GM19438 (cell line): Measurements from ENCODE around the gene MAP2K3.
"Not testable (repeated sequence)": the region's sequence is repeated elsewhere in the genome, so short reads cannot be mapped to it uniquely, and the experiment has no call there.

Experiments
- ATAC-seq: cut with Tn5 transposase; IDR thresholded peaks from one replicate; pipeline ENCODE4 v1.9.1; 2021; ENCODE audit warnings: low read depth; ENCODE audit not compliant: unreplicated experiment

The MAP2K3 gene

DNA sequence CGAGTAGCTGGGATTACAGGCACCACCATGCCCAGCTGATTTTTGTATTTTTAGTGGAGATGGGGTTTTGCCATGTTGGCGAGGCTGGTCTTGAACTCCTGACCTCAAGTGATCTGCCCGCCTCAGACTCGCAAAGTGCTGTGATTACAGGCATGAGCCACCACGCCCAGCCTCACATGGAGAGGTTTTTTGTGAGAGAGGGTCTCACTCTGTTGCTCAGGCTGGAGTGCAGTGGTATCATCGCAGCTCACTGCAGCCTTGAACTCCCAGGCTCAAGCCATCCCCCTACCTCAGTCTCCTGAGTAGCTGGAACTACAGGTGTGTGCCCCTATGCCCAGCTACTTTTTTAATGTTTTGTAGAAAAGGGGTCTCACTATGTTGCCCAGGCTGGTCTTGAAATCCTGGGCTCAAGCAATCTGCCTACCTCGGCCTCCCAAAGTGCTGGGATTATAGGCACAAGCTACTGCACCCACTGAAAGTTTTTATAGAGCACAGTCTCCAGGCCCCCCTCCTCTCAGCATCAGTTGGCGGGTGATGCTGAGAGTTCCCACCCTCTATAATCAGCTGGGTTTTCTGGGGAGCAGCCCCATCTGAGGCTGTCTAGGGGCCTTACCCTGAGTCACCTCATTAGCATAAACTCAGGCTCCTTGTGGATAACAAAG, 22.2 kb downstream of the MAP2K3 start:
- ATAC-seq: not testable (repeated sequence)

GRCh38 chr17:21307273-21307625, 22.7 kb downstream of the MAP2K3 start:
- not testable (repeated sequence) for ATAC-seq

- not testable (repeated sequence) for ATAC-seq
Observed at GRCh38 chr17:21308931-21309381, 24.4 kb downstream of the MAP2K3 start.

GRCh38 chr17:21310061-21310765, 25.7 kb downstream of the MAP2K3 start:
- ATAC-seq: not testable (repeated sequence)

GRCh38 chr17:21310766-21311602, 26.5 kb downstream of the MAP2K3 start:
- not testable (repeated sequence) for ATAC-seq

DNA sequence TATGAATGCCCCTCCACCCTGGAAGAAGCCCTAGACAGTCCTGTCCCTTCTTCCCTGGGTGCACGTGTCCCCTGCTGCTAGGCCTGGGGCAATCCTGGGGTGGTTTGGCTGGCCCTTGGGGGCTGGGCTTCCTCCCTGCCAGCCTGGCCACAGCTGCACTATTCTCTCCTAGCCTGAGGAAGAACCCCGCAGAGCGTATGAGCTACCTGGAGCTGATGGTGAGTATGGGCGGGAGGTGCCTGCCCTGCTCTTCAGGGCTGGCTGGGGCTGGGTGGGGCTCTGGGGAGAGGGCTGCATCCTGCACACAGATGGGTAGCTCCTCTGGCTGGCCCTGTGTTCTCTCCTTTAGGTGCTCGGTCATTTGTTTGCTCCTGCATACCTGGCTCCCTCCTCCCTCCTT, 28.8 kb downstream of the MAP2K3 start:
- ATAC-seq: no peak

DNA sequence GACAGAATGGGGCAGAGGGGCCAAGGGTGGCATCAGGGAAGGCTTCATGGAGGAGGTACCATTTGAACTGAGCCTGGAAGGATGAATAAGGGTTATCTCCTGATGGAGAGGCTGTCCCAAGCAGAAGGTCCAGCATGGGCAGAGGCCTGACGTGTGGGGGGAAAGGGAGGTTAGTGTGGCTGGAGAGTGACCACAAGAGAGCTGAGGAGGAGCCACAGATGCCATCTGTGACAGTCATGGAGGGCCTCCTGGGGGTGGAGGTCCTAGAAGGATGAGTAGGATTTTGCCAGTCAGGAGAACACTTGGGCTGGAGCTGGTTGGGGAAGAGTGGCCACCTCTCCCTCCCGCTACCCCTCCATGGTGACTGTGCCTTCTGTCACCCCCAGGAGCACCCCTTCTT, 29.2 kb downstream of the MAP2K3 start:
- ATAC-seq: not testable (repeated sequence)

DNA sequence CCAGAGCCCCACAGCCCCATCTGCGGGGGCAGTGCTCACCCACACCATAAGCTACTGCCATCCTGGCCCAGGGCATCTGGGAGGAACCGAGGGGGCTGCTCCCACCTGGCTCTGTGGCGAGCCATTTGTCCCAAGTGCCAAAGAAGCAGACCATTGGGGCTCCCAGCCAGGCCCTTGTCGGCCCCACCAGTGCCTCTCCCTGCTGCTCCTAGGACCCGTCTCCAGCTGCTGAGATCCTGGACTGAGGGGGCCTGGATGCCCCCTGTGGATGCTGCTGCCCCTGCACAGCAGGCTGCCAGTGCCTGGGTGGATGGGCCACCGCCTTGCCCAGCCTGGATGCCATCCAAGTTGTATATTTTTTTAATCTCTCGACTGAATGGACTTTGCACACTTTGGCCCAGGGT, 29.8 kb downstream of the MAP2K3 start:
- not testable (repeated sequence) for ATAC-seq

DNA sequence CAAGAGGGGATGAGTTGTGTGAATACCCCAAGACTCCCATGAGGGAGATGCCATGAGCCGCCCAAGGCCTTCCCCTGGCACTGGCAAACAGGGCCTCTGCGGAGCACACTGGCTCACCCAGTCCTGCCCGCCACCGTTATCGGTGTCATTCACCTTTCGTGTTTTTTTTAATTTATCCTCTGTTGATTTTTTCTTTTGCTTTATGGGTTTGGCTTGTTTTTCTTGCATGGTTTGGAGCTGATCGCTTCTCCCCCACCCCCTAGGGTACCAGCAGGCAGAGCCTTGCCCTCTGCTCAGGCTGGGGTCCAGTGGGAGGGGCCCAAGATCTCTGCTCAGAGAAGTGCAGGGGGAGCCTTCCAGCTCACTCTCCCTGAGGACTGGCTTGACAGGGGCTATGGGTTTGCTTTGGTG, 30.2 kb downstream of the MAP2K3 start:
- ATAC-seq: not testable (repeated sequence)

DNA sequence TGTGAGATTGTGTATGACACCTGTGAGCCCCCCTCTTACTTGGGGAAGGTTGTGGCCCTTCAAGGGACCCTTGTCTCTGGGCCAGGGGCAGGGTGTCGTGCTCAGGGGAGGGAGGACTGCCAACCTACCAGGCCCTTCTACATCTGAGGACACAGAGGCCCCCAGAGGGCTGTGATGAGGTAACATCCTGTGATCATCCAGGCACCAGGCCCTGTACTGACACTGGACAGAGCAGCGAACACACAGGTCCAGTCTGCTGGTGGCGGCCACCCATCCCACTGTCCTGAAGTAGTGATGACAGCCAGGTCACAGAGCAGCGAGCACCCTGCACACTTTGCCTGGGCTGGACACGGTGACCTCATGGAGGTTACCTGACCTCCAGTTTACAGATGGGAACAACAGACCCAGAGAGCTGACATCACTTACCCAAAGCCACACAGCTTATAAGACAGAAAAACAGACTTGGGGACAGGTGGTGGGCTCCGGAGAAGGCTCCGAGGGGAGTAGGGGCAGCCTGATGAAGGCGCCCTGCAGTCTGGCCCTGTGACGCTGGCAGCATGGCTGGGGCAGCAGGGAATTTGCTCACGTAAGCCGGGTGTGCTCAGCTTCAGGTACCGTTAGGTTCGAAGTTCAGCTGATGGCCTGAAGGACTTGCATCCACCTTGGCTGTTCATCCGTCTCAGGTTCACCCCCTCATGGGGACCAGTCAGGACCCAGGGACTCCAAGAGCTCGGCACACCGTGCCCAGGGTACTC, 30.9 kb downstream of the MAP2K3 start:
- not testable (repeated sequence) for ATAC-seq

DNA sequence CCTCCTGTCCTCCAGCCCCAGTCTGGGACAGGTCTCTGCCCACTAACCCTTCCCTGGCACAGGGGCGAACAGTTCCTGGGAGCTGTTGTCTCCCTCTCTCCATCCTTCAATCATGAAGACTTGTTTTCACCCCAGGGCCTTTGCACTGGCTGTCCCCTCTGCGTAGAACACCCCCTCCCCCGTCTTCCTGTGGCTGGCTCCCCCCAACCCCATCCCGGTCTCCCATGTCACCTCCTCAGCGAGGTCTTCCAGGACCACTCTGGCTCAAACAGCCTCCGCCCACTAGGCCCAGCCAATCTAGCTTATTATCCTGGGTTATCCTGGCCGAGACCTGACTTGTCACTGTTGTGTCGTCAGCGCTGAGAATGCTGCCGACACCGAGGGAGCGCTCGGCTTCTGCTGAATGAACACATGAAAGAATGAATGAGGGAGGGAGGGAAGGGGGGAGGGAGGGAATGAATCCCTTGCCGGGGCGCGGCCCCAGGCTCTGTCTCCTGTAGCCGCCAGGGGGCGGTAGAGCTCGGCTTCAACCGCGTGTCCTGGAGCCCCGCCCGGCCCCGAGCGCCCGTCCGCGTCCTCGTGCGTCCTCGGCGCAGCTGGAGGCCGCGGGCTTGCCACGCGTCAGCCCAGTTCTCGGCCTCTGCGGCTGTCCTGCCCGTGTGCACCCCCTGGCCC, 31.8 kb downstream of the MAP2K3 start:
- ATAC-seq: not testable (repeated sequence)

DNA sequence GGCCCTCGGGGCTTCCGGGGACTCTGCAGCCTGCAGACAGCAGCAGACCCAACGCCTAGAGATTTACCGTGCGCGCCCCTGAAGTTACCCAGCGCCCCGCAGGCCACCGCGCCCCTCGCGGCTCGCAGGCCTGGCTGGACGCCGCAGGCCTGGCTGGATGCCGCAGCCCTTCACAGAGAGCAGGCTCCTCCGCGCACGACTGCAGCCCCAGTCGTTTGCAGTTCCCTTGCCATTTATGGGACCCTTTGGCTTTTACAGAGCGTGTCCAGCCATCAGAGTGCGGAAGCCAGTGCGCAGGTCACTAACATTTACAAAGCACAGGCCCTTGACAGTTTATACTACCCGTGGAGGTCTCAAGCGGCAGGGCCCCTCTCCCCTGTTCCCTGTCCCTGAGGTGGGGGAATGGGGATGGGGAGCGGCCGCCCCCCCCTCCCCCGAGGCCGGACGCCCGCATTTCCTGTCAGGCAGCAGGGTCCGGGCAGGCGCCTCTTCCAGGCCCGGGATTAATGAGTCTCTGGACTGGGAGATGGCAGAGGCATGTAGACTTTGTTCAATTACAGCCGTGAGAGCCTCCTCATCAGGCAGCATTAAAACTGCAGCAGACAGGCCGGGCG, 32.5 kb downstream of the MAP2K3 start:
- ATAC-seq: not testable (repeated sequence)

DNA sequence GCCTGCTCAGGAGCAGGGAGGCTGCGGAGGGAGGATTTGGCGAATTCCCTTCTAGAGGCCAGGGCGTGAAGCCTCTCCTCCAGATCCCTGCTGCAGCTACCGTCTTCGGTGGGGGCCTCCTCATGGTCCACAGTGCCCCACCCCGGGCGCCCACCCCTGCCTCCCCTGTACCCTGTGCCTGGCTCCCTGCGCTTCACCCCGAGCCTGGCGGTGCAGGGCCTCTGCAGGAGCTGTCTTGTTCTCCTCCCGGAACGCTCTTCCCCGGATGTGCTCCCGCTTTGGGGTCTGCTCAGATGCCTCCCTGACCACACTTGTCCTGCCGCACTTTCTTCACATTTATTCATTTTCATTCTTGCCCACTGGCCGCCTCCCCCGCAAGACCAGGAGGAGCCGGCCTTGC, 33.3 kb downstream of the MAP2K3 start:
- not testable (repeated sequence) for ATAC-seq

GRCh38 chr17:21318439-21318838, 33.9 kb downstream of the MAP2K3 start:
- no peak for ATAC-seq

GRCh38 chr17:21318856-21319255, 34.3 kb downstream of the MAP2K3 start:
- not testable (repeated sequence) for ATAC-seq

DNA sequence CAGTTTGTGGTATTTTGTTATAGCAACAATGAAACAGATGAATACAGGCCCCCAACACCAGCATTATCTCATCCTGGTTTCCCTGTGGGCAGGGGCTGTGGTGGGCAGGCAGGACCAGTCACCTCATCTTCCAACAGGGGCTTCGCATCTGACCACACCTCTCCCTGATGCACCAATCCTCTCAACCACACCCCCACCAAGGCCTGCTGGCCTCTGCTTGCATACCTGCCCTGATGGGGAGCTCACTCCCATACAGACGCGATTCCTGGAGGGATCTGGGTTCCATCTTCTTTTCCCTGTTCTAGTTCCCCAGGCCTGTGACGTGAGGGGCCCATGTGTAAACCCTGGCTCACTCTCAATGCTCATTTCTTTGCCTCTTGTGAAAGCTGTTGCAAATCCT, 34.7 kb downstream of the MAP2K3 start:
- ATAC-seq: not testable (repeated sequence)

DNA sequence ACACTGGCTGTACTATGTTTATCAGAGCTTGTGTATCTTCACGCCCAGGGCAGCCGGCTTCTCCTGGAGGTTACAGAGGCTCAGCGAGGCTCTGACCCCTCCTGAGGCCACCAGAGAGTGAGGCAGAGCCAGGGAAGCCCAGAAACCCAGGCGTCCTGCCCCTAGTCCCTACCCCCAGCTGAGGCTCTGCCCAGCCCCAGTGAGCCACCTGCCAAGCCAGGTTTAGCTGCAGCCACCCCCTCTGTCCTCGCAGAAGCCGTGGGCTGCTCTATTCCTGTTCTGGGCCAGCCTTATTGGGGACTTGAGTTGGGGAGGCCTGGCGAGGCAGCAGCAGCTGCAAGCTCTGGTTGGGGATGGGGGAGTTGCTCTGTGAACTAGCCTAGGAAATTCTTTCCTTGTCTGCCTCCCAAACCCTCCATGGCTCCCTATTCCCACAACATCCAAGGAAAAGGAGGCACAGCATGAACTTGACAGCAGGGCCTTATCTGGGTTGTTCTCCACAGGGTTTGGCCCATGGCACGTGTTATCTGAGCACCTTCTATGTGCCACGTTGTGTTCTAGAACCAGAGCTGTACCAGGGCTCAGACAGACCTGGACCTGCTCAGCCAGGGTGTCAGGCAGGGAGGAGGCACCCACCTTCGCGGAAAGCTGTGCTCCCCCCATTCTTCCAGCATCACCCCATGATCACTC, 35.3 kb downstream of the MAP2K3 start:
- ATAC-seq: not testable (repeated sequence)

GRCh38 chr17:21320430-21320829, 35.9 kb downstream of the MAP2K3 start:
- not testable (repeated sequence) for ATAC-seq

DNA sequence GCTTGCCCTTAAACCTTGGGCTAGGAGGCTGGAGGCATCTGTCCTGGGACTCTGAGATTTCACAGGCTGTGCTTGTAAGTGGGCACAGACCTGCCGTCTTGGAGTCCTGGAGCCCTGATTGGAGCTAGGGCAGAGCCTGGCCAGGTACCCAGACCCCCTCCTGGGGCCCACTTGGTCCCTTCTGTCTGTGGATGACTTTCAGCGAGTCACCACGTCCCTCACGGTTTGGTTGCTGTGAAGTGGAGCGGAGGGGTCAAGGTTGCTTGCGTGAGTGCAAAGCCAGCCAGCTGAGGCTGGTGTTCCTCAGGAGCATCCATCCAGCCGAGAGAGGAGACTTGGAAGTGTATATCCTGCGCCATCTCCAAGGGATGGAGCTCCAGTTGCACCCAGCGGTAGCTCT, 36.5 kb downstream of the MAP2K3 start:
- not testable (repeated sequence) for ATAC-seq
